Measurements from ENCODE around the gene MBNL1. TPM values are rescaled to one million over a fixed set of nuclear protein-coding genes. Genes with fewer than 3 reads are reported as not detected.
A peak's percentile ranks its signal among the peaks of the same experiment; 100 is the strongest.

Gene MBNL1
- total and polyA plus RNA-seq, 11 donors = 46.8 to 416 (median 189) TPM

DNA sequence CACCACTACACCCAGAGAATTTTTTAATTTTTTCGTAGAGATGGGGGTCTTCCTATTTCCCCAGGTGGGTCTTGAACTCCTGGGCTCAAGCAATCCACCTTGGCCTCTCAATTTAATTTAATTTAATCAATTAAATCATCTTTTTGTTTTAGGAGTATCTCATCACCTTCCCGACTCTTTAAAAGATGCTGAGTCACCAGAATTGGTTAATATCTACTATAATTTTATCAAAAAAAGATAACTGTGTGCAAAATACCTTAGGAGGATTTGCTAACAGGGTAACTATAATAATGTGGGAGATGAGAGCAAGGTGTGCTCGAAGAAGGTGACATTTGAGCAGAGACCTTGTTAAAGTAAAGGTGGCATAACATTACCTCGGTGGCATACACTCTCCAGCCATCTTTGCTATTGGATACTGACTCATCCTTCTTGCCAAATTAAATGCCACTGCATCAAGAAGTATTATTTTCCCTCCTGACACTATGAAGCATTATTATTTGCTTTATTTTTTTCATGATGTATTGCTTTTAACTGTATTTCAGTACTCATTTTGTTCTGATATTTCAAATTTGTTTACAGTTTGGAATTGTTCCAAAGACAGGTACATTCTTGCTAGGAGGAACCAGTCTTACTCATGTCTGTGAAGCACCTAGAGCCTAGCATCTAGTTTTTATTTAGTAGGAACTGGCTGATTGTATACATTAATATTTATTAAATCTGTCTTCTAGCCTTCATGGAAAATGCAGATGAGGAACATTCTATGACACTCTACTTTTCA, 200.7 kb downstream of the MBNL1 start:
- no peak for ATAC-seq
- DNase-seq = no peak
- WGBS, 4 donors = 90 to 95% (median 91%) methylated on average over 4 of the region's 4 CpGs
- no peak overlapping the region for H3K4me3 ChIP-seq
- TF ChIP-seq, protein P1, sequence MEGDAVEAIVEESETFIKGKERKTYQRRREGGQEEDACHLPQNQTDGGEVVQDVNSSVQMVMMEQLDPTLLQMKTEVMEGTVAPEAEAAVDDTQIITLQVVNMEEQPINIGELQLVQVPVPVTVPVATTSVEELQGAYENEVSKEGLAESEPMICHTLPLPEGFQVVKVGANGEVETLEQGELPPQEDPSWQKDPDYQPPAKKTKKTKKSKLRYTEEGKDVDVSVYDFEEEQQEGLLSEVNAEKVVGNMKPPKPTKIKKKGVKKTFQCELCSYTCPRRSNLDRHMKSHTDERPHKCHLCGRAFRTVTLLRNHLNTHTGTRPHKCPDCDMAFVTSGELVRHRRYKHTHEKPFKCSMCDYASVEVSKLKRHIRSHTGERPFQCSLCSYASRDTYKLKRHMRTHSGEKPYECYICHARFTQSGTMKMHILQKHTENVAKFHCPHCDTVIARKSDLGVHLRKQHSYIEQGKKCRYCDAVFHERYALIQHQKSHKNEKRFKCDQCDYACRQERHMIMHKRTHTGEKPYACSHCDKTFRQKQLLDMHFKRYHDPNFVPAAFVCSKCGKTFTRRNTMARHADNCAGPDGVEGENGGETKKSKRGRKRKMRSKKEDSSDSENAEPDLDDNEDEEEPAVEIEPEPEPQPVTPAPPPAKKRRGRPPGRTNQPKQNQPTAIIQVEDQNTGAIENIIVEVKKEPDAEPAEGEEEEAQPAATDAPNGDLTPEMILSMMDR (IDR thresholded peaks at IDR 0.05) = no peak
- no peak for TF ChIP-seq POLR2A (IDR thresholded peaks at IDR 0.05)
- intact Hi-C loops (cut with DNase I) = loop anchor here in 8 of 10 donors (2.0 to 10.0 kb wide), 8 partner anchors 53 to 397 kb away; no protein-coding TSS in a partner anchor
- H3K4me1 ChIP-seq = peaks cover 0 to 20% (median 10%) of the 10 kb centered on the region in 12 donors
- peak overlapping the region in 1 of 12 donors; percentile 5 for H3K27ac ChIP-seq
- H3K27me3 ChIP-seq = no peaks in the 10 kb centered on the region
- H3K36me3 ChIP-seq = peaks cover 0 to 21% (median 14%) of the 10 kb centered on the region in 9 donors
- H3K9me3 ChIP-seq = no peaks in the 10 kb centered on the region

DNA sequence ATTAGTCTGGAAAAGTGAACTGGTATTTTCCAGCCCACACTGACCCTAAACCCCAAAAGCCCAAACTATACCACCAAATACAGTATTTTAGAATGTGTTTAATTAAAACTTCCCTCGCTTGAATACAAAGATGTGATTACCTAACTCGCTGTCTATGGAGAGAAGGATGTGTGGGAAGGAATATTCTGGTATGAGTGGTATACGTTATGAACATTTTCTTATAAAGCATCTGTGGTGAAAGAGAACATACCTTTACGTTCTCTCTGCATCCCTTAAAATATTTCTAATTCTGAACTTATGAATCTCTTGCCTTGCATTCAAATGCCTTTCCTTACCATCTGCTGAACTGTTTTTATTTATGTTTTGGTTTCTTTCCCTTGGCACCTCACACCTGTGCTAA, 201.4 kb downstream of the MBNL1 start:
- Histone ChIP-seq H3K27me3 (no peaks in the 10 kb centered on the region), H3K9me3 (peaks cover 0 to 3% (median 0%) of the 10 kb centered on the region in 12 donors), H3K27ac (no peak overlapping the region), H3K4me1 (peaks cover 0 to 14% (median 5%) of the 10 kb centered on the region in 12 donors), H3K36me3 (peaks cover 0 to 14% (median 7%) of the 10 kb centered on the region in 9 donors), H3K4me3 (no peak overlapping the region)
- intact Hi-C loops (cut with DNase I) = loop anchor here in 7 of 10 donors (2.0 to 10.0 kb wide), 8 partner anchors 52 to 398 kb away; no protein-coding TSS in a partner anchor
- no peak for DNase-seq
- TF ChIP-seq, protein P1 (IDR thresholded peaks at IDR 0.05) = no peak
- TF ChIP-seq POLR2A (IDR thresholded peaks at IDR 0.05) = no peak
- 91 to 97% (median 94%) methylated on average over 4 of the region's 4 CpGs for WGBS, 4 donors
- no peak for ATAC-seq

DNA sequence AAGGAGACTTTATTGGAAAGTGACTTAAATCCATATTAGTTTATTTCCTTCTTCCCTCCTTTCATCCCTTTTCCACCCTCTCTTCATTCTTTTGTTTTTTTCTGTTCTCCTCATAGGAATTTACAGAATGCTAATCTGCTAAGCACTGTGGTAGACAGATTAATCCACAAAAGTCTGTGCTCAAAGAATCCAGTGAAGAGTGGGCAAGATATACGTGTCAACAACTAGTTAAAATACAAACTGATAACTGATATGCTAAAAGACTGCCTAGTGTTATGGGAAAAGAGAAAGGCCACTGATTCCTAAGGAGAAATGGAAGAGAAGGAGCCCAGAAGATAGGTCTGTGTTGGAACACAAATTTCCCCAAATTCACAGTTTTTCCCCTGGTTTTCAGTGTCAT, 202.2 kb downstream of the MBNL1 start:
- Histone ChIP-seq H3K27me3 (no peaks in the 10 kb centered on the region), H3K27ac (no peak overlapping the region), H3K4me3 (no peak overlapping the region), H3K4me1 (peaks cover 0 to 10% (median 0%) of the 10 kb centered on the region in 12 donors), H3K36me3 (peaks cover 0 to 7% (median under 1%) of the 10 kb centered on the region in 9 donors), H3K9me3 (peaks cover 0 to 10% (median 5%) of the 10 kb centered on the region in 12 donors)
- intact Hi-C loops (cut with DNase I) = loop anchor here in 7 of 10 donors (2.0 to 10.0 kb wide), 8 partner anchors 51 to 399 kb away; no protein-coding TSS in a partner anchor
- DNase-seq = no peak
- TF ChIP-seq, protein P1 (IDR thresholded peaks at IDR 0.05) = no peak
- no peak for TF ChIP-seq POLR2A (IDR thresholded peaks at IDR 0.05)
- ATAC-seq = no peak
- WGBS, 4 donors = 71 to 80% (median 77%) methylated on average over 1 of the region's 1 CpG
